T follicular helper cell (primary cell): ENCODE results near the gene SAMD13.

Source experiments
- DNase-seq: peaks from one replicate; pipeline ENCODE4 v3.0.0-alpha.2; 2020; ENCODE audit warnings: low read depth

Gene SAMD13

GRCh38 chr1:84345220-84345619 lies 43.7 kb downstream of the SAMD13 start:
- DNase-seq, result no peak

GRCh38 chr1:84347271-84347931 lies 45.9 kb downstream of the SAMD13 start:
- DNase-seq, result no peak

- no peak for DNase-seq
Measured at GRCh38 chr1:84347932-84348555, 46.5 kb downstream of the SAMD13 start.

- DNase-seq, result no peak
Measured at GRCh38 chr1:84348759-84349158, 47.3 kb downstream of the SAMD13 start.

GRCh38 chr1:84350104-84350503 lies 48.6 kb downstream of the SAMD13 start:
- no peak for DNase-seq

- DNase-seq, result no peak
Measured at GRCh38 chr1:84350550-84350949, 49.0 kb downstream of the SAMD13 start.

GRCh38 chr1:84352298-84353106 lies 51.0 kb downstream of the SAMD13 start:
- DNase-seq, result no peak

GRCh38 chr1:84353695-84354094 lies 52.2 kb downstream of the SAMD13 start:
- no peak for DNase-seq

- no peak for DNase-seq
Measured at GRCh38 chr1:84355556-84355955, 54.0 kb downstream of the SAMD13 start.

- no peak for DNase-seq
Measured at GRCh38 chr1:84356881-84357280, 55.4 kb downstream of the SAMD13 start.

GRCh38 chr1:84358695-84359094 lies 57.2 kb downstream of the SAMD13 start:
- no peak for DNase-seq

GRCh38 chr1:84360316-84360715 lies 58.8 kb downstream of the SAMD13 start:
- no peak for DNase-seq

GRCh38 chr1:84361796-84362195 lies 60.3 kb downstream of the SAMD13 start:
- DNase-seq, result no peak

- DNase-seq, result no peak
Measured at GRCh38 chr1:84363019-84363418, 61.5 kb downstream of the SAMD13 start.

- DNase-seq, result no peak
Measured at GRCh38 chr1:84363622-84364021, 62.1 kb downstream of the SAMD13 start.

GRCh38 chr1:84365225-84366221 lies 64.0 kb downstream of the SAMD13 start:
- no peak for DNase-seq

GRCh38 chr1:84366786-84367185 lies 65.3 kb downstream of the SAMD13 start:
- no peak for DNase-seq

GRCh38 chr1:84367219-84367618 lies 65.7 kb downstream of the SAMD13 start:
- no peak for DNase-seq

GRCh38 chr1:84368441-84368840 lies 66.9 kb downstream of the SAMD13 start:
- DNase-seq, result no peak

- no peak for DNase-seq
Measured at GRCh38 chr1:84370266-84370665, 68.8 kb downstream of the SAMD13 start.

GRCh38 chr1:84370831-84371394 lies 69.4 kb downstream of the SAMD13 start:
- DNase-seq, result no peak
